Effector memory CD8-positive, alpha-beta T cell (primary cell): ENCODE measurements around the gene PLCB3.

Source experiments
- ATAC-seq: fragments of 150-1000 bp; cut with Tn5 transposase; replicated peaks from 2 replicates; pipeline ENCODE4 v1.10.0; 2021; ENCODE audit warnings: mild to moderate bottlenecking, moderate library complexity
- DNase-seq, 3 experiments: peaks; one replicate each; pipeline ENCODE4 v3.0.0; 2021
- H3K27ac Mint-ChIP-seq, 2 donors: one replicate each; pipeline ENCODE4 v1.8.0; 2022; ENCODE audit warnings: mild to moderate bottlenecking in 2 of 2, mixed read lengths in 2 of 2, moderate library complexity in 2 of 2
- H3K27me3 Mint-ChIP-seq, 2 donors: one replicate each; pipeline ENCODE4 v1.8.0; 2022; ENCODE audit warnings: mixed read lengths in 2 of 2
- H3K36me3 Mint-ChIP-seq: one replicate; pipeline ENCODE4 v1.8.0; 2022; ENCODE audit warnings: mild to moderate bottlenecking, moderate library complexity, mixed read lengths; ENCODE audit not compliant: insufficient read depth
- H3K4me1 Mint-ChIP-seq, 2 donors: one replicate each; pipeline ENCODE4 v1.8.0; 2022; ENCODE audit warnings: low read depth in 2 of 2, mixed read lengths in 2 of 2
- H3K4me3 Mint-ChIP-seq, 2 donors: one replicate each; pipeline ENCODE4 v1.8.0; 2022; ENCODE audit warnings: mild to moderate bottlenecking in 2 of 2, mixed read lengths in 2 of 2, moderate library complexity in 2 of 2
- H3K9me3 Mint-ChIP-seq, 2 donors: one replicate each; pipeline ENCODE4 v1.8.0; 2022; ENCODE audit warnings: mixed read lengths in 2 of 2
- total RNA-seq, 9 experiments: gene quantifications; one replicate each; lab custom pipeline; 2026; lab: John Stamatoyannopoulos, UW

PLCB3 gene
- total RNA-seq = 6.7 to 60.8 (median 21.3) reads per million in 9 experiments

DNA sequence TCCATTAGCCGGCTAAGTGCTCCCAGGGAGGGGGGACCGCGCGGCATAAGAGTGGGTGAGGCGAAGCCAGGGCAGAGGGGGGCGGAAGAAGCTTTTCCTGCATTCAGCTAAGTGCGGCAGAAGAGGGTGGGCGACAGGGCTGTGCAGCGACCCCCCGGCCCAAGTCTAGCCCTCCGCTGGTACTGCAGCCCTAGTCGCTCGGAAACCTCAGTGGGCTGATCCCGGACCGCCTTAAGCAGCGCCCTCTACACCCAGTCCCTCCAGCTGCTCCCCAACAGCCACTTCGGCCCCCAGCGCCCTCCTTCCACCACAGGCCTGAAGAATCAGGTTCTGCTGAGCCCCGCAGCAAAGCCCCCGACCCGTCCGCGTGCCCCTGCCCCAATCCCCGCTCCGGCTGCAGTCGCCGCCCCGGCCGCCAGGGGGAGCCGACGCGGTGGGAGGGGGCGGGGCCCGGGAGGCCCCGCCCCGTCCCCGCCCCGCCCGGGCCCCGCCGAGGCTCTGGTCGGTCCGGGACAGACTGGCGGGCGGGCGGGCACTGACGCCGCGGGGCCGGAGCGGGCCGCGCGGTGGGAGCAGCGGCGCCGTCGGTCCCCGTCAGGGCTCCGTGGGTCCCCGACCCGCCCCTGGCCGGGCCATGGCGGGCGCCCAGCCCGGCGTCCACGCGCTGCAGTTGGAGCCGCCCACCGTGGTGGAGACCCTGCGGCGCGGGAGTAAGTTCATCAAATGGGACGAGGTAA is at the start of gene PLCB3:
Gene PLCB3 (plus strand): TSS at position 515 of the 737 bp plus-strand sequence. CDS start 120 bp downstream, at position 635.
- no peaks in the 10 kb centered on the region for H3K9me3 Mint-ChIP-seq

DNA sequence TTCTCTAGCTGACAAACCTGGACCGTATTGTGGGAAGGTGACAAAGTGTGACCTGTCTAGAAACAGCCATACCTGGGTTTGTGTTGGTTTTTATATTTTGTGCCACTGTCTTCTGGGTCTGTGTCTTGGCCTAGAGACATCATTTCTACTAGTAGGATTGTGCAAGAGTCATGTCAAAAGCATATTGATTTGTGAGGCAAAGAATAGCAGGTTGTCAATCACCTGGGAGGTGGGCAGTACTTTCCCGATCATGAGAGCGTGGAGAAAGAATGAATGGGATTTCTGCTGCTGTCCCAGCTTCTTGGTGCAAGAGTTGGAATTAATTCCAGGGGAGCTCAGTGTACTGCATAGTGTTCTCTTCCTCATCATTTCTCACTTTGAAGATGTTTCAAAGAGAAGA is 49.8 kb upstream of the PLCB3 start:
- Mint-ChIP-seq H3K27me3 (no peaks in the 10 kb centered on the region), H3K9me3 (no peaks in the 10 kb centered on the region), H3K4me3 (no peak overlapping the region), H3K27ac (no peak overlapping the region), H3K4me1 (peaks cover 13 to 18% of the 10 kb centered on the region in 2 donors), H3K36me3 (peaks cover 89% of the 10 kb centered on the region)
- DNase-seq = no peak
- no peak for ATAC-seq

More for the DNA sequence above, at the start of gene PLCB3:
- H3K4me3 Mint-ChIP-seq = peak within 1 kb of the TSS; percentile 91 to 94
- H3K27ac Mint-ChIP-seq = peak within 1 kb of the TSS in 1 of 2 donors; percentile 86
- peaks cover 7 to 26% of the 10 kb centered on the region in 2 donors for H3K4me1 Mint-ChIP-seq
- ATAC-seq = peak; percentile 65
- H3K36me3 Mint-ChIP-seq = peaks cover 18% of the 10 kb centered on the region
- DNase-seq = peak; percentile 49 to 62 (median 50)
- no peaks in the 10 kb centered on the region for H3K27me3 Mint-ChIP-seq

DNA sequence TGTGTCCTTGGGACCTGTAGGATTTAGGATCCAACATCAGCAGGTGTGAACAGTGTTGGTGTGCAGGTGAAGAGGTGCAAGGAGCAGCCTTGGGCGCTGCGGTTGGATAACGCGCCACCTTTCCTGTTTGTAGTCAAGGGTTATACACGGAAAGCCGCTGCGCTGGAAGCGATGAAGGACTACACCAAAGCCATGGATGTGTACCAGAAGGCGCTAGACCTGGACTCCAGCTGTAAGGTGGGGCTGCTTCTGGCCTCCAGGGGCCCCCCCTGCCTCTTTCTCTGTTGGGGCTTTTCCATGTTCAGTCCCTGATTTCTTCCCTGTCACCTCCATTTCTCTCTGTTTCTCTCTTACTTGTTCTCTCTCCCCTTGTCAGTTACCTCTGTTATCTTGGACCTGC is 48.3 kb upstream of the PLCB3 start:
- DNase-seq = no peak
- no peaks in the 10 kb centered on the region for H3K27me3 Mint-ChIP-seq
- ATAC-seq = no peak
- no peaks in the 10 kb centered on the region for H3K9me3 Mint-ChIP-seq
- H3K4me1 Mint-ChIP-seq = peaks cover 19 to 22% of the 10 kb centered on the region in 2 donors
- H3K27ac Mint-ChIP-seq = peak overlapping the region; percentile 67 to 77
- H3K4me3 Mint-ChIP-seq = no peak overlapping the region
- peaks cover 88% of the 10 kb centered on the region for H3K36me3 Mint-ChIP-seq

DNA sequence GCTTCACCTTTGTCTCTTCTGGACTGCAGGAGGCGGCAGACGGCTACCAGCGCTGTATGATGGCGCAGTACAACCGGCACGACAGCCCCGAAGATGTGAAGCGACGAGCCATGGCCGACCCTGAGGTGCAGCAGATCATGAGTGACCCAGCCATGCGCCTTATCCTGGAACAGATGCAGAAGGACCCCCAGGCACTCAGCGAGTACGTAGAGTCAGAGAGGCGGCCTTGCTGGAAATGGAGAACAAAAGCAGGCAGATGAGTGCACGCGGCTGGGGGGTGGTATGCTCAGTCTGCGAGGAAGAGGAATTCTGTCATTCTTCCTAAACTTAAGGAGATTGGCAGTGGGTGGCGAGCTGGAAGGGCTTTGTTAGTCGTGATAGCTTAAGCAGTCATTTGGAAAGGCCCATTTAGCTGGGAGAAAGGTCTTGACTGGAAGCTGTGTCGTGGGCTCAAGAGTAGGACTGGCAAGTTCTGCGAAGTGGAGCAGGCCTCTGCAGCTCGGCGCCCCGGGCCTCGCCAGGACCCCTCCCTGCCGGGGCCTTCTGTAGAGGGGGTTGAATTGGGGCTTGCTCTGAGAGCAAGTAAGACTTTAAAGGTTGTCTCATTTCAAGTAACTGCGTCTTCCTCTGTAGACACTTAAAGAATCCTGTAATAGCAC is 47.8 kb upstream of the PLCB3 start:
- Mint-ChIP-seq H3K27ac (peak overlapping the region; percentile 67 to 77), H3K36me3 (peaks cover 86% of the 10 kb centered on the region), H3K4me3 (no peak overlapping the region), H3K4me1 (peaks cover 24 to 28% of the 10 kb centered on the region in 2 donors), H3K27me3 (no peaks in the 10 kb centered on the region), H3K9me3 (no peaks in the 10 kb centered on the region)
- DNase-seq = no peak
- ATAC-seq = no peak

DNA sequence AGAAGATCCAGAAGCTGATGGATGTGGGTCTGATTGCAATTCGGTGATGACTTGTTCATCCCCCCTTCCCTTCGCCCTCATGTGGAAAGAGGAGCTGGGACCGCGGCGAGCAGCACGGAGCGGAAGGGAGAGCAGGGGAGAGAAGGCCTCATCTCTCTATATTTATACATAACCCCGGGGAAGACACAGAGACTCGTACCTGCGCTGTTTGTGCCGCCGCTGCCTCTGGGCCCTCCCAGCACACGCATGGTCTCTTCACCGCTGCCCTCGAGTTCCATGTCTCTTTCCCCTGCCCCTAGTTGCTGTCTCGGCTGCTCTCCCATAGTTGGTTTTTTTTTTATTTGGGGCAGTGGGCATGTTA is 47.3 kb upstream of the PLCB3 start:
- Mint-ChIP-seq H3K27ac (peak overlapping the region; percentile 52 to 77), H3K4me3 (no peak overlapping the region), H3K9me3 (no peaks in the 10 kb centered on the region), H3K36me3 (peaks cover 83% of the 10 kb centered on the region), H3K27me3 (no peaks in the 10 kb centered on the region), H3K4me1 (peaks cover 29 to 33% of the 10 kb centered on the region in 2 donors)
- ATAC-seq (no peak), DNase-seq (no peak)

DNA sequence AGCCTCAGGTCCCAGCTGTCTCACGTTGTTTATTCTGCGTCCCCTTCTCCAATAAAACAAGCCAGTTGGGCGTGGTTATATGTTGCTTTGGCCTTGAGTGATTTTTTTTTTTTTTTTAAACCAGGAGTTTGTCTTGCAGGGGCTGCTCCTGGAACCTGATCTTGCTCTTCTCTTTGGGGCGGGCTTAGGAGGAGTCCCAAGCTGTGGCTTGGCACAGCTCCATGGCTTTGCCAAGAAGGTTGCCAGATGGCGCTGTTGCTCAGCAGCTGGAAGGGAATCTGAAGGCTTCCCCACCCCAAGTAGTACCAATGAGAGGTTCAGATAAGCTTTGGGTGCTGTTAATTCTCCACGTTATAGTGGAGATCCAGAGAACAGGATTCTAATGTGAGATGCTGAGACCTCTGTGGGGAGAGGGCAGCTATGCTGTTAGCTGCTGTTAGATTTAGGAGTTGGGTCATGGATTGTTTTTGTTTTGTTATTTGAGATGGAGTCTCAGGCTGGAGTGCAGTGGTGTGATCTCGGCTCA is 46.8 kb upstream of the PLCB3 start:
- peaks cover 32 to 36% of the 10 kb centered on the region in 2 donors for H3K4me1 Mint-ChIP-seq
- peak overlapping the region; percentile 52 to 77 for H3K27ac Mint-ChIP-seq
- peaks cover 82% of the 10 kb centered on the region for H3K36me3 Mint-ChIP-seq
- DNase-seq = peak; percentile 83 to 85 (median 84)
- no peaks in the 10 kb centered on the region for H3K9me3 Mint-ChIP-seq
- ATAC-seq = peak; percentile 60
- no peaks in the 10 kb centered on the region for H3K27me3 Mint-ChIP-seq
- H3K4me3 Mint-ChIP-seq = peak overlapping the region; percentile 40 to 57

DNA sequence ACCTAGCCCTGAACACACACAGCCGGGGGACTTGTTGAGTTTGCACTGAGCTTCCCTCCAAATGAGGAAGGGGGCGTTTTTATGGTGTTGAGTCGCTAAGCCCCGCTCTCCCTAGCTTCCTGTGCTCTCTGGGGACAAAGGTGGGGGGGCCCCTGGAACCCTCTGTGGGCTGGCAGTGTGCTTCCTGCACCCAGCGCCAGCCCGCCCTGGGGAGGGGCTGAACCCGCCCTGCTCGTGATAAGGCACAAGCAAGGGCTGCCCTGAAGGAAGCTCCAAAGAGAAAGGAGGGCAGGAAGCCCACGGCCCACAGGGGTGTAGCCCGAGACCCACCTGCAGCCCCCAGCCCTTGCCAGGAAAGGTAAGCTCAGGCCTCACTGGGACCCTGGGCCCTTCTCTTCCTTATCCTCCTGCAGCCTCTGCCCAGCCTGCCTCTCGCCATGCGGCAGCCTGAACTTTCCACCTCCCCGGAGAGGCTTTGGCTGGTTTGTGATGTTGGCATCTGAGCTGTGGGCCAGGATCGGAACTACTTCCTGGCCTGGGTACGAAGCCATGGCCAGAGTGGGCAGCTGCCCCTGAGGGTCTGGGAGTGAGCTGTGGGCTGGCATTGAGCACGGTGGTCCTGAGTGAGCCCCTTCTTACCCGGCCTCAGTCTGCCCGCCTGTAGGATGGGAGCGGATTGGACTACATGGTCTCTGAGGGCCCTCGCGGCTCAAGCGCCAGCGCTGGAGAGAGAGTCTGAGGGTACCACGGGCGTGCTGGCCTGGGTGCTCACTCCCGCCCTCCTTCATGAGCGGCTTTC is 44.7 kb upstream of the PLCB3 start, which contains the start of gene FERMT3:
Gene FERMT3 (plus strand): TSS at position 265 of the 799 bp plus-strand sequence. CDS start 644 bp downstream, outside the sequence.
- peak within 1 kb of the TSS; percentile 90 to 96 for H3K4me3 Mint-ChIP-seq
- peak; percentile 62 for ATAC-seq
- peak within 1 kb of the TSS; percentile 93 to 95 for H3K27ac Mint-ChIP-seq
- H3K4me1 Mint-ChIP-seq = peaks cover 39 to 41% of the 10 kb centered on the region in 2 donors
- no peaks in the 10 kb centered on the region for H3K9me3 Mint-ChIP-seq
- peaks cover 73% of the 10 kb centered on the region for H3K36me3 Mint-ChIP-seq
- H3K27me3 Mint-ChIP-seq = no peaks in the 10 kb centered on the region
- DNase-seq = peak; percentile 49 to 57 (median 54)

DNA sequence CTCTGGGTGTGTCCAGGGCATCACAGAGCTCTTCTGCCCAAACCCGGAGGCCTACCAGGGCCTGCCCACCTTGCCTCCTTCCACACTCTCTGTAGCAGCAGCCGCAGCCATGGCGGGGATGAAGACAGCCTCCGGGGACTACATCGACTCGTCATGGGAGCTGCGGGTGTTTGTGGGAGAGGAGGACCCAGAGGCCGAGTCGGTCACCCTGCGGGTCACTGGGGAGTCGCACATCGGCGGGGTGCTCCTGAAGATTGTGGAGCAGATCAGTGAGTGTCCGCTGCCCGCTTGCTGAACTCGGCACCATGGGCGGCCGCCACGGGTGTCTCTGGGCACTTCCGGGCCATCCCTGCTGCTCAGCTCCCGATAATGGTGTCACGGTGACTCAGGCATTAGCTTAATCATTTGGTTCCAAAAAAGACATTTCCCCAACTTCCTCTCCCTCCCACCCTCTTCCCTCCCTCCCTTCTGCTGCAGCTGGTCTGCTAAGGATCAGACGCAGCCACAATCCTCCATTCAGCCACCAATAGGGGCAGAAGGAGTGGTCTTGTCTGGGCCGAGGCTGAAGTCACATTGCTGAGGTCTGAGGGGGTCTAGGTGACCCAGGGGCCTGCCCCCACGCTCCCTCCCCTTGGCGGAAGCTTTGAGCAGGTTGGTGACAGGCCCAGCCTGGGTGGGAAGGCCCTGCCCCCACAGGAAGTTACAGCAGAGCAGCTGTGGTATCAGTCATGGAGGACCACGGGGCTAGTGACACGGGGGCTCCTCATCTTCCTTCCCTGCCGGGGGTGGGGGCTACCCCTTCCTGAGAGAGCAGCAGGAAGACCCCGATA is 43.9 kb upstream of the PLCB3 start:
- peak overlapping the region; percentile 93 to 95 for H3K27ac Mint-ChIP-seq
- H3K4me1 Mint-ChIP-seq = peaks cover 43 to 45% of the 10 kb centered on the region in 2 donors
- no peaks in the 10 kb centered on the region for H3K9me3 Mint-ChIP-seq
- DNase-seq (peak; percentile 57 to 69 (median 57)), ATAC-seq (peak; percentile 76)
- H3K36me3 Mint-ChIP-seq = peaks cover 72% of the 10 kb centered on the region
- no peaks in the 10 kb centered on the region for H3K27me3 Mint-ChIP-seq
- peak overlapping the region; percentile 90 to 96 for H3K4me3 Mint-ChIP-seq

DNA sequence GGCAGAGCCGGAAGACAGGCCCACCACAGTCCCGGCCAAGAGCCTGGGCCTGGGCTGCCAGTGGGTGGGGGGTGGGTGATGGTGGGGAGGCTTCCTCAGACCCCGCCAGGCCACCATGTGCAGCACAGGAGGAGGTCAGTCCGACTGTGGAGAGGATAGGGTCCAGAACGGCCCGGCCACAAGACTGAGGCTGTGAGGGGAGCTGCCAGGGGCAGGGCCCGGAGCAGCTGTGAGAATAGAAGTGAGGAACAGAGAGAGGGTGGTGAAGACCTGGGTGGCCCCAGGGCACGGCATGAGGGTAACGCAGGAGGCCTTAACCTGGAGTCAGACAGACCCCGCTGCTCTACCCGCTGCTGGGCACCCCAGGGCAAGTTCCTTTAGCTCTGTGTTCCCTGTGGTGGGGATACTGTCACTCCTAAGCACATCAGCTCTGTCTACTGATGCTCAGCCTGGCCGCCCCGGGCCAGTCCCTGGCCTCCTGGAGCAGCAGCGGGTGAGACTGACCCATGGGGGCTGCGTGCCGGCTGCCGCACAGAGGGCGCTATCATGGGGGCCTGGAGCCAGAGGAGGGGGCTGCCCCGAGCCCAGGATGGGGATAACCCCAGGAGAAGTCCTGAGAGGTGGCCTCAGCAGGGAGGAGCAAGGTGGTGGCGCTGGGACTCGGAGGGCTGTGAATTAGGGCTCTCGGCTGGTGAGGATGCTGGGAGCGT is 43.1 kb upstream of the PLCB3 start:
- H3K9me3 Mint-ChIP-seq = no peaks in the 10 kb centered on the region
- no peak for DNase-seq
- no peak for ATAC-seq
- H3K36me3 Mint-ChIP-seq = peaks cover 64% of the 10 kb centered on the region
- H3K4me3 Mint-ChIP-seq = peak overlapping the region; percentile 90 to 96
- peaks cover 47 to 48% of the 10 kb centered on the region in 2 donors for H3K4me1 Mint-ChIP-seq
- H3K27me3 Mint-ChIP-seq = no peaks in the 10 kb centered on the region
- peak overlapping the region; percentile 93 to 95 for H3K27ac Mint-ChIP-seq

DNA sequence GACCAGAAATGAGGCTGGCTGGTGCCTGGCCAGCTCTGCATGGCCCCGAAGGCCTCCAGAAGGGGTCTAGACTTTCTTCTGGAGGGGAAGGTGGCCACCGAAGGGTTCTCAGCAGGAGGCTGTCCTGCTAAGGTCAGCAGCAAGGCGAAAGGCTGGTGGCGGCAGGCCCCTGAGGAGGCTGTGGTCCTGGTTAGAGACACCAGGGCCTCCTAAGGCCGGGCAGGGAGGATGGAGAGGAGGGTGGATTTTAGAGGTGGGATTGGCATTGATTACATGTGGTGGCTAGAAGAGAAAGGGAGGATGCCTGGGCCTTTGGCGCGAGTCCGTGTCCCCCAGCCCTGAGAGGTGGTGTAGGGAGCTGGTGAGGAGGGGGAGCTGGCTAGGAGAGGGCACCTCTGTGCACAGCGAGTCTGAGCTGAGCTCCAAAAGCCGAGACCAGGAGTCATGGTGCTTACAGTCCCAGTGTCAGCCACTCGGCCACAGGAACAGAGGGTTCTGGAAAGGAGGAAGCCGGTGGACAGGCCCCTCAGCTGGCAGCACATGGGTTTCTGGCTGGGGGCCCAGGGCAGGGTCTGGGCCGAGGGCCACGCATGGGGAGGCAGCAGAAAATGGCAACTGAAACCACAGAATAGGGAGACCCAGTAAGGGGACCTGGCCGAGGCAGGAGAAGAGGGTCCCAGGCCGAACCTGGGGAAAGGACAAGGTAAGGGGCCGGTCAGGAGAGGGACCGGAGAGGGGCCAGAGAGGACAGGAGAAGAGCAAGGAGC is 42.4 kb upstream of the PLCB3 start:
- Mint-ChIP-seq H3K4me1 (peaks cover 43 to 49% of the 10 kb centered on the region in 2 donors), H3K4me3 (peak overlapping the region; percentile 90 to 96), H3K9me3 (no peaks in the 10 kb centered on the region), H3K27me3 (no peaks in the 10 kb centered on the region), H3K36me3 (peaks cover 64% of the 10 kb centered on the region), H3K27ac (peak overlapping the region; percentile 93 to 95)
- DNase-seq = no peak
- no peak for ATAC-seq

DNA sequence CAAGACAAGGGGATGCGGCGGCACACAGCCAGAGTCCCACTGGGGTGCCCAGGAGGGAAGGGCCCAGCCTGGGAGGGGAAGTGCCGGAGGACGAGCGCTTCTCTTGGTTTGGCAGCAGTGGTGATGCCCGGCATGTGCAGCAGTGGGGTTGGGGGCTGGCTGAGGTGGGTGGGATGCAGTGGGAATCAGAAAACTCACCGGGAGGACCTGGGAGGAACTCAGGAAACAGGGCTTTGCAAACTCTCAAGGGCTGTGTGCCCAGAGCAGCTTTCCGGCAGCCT is 41.8 kb upstream of the PLCB3 start:
- no peak overlapping the region for H3K4me3 Mint-ChIP-seq
- peak overlapping the region; percentile 93 to 95 for H3K27ac Mint-ChIP-seq
- no peaks in the 10 kb centered on the region for H3K9me3 Mint-ChIP-seq
- peaks cover 38 to 45% of the 10 kb centered on the region in 2 donors for H3K4me1 Mint-ChIP-seq
- no peaks in the 10 kb centered on the region for H3K27me3 Mint-ChIP-seq
- ATAC-seq (no peak), DNase-seq (no peak)
- peaks cover 64% of the 10 kb centered on the region for H3K36me3 Mint-ChIP-seq
